PC-3 (cell line): ENCODE measurements around the gene EPC2. TPM values are rescaled to one million over a fixed set of nuclear protein-coding genes. Genes with fewer than 3 reads are reported as not detected.

Experiments
- ATAC-seq: fragments of 200-7000 bp; cut with Tn5 transposase; 2 replicates; pipeline ENCODE4 v1.9.1; 2020; ENCODE audit warnings: mild to moderate bottlenecking, moderate library complexity
- BruUV-seq: library from RNA; stranded (reverse); fragments of 400-500 nt; replicated peaks from 2 replicates; lab custom pipeline; 2021; lab: Mats Ljungman, UMichigan
- CTCF ChIA-PET: fragments of 300-600 bp; sonication (Branson Sonifier 250); formaldehyde crosslinking; loops from one replicate; lab custom pipeline; 2022; ENCODE audit warnings: antibody characterized with exemption; lab: Charles Lee
- POLR2A ChIA-PET: fragments of 300-600 bp; sonication (Branson Sonifier 250); formaldehyde crosslinking; loops from one replicate; lab custom pipeline; 2022; ENCODE audit warnings: antibody characterized with exemption; ENCODE audit not compliant: unreplicated experiment; lab: Charles Lee
- DNase-seq: peaks from one replicate; pipeline ENCODE4 v3.0.0-alpha.2; 2015
- H2AFZ ChIP-seq: fragments of 300-600 bp; sonication (generic); 2 replicates; pipeline ENCODE4 v1.6.0; 2016; ENCODE audit warnings: antibody characterized with exemption, low read length
- H3F3A ChIP-seq: fragments of 300-600 bp; sonication (generic); one replicate; pipeline ENCODE4 v1.6.0; 2017; ENCODE audit warnings: antibody characterized with exemption, low read length, control low read depth, mild to moderate bottlenecking; ENCODE audit not compliant: unreplicated experiment
- H3K27ac ChIP-seq: fragments of 300-600 bp; sonication (generic); 2 replicates; pipeline ENCODE4 v1.5.1; 2016; ENCODE audit warnings: mild to moderate bottlenecking, low read length
- H3K27me3 ChIP-seq: fragments of 300-600 bp; sonication (generic); 2 replicates; pipeline ENCODE4 v1.6.1; 2016; ENCODE audit warnings: low read length, mixed read lengths
- H3K36me3 ChIP-seq: fragments of 300-600 bp; sonication (generic); 2 replicates; pipeline ENCODE4 v1.6.1; 2016; ENCODE audit warnings: low read depth, mixed run types, low read length, mixed read lengths
- H3K4me1 ChIP-seq: fragments of 300-600 bp; sonication (generic); 2 replicates; pipeline ENCODE4 v1.5.1; 2016; ENCODE audit warnings: low read length; ENCODE audit not compliant: insufficient read depth
- H3K4me2 ChIP-seq: fragments of 300-600 bp; sonication (generic); 2 replicates; pipeline ENCODE4 v1.6.0; 2016; ENCODE audit warnings: low read length
- H3K4me3 ChIP-seq: fragments of 300-600 bp; sonication (generic); 2 replicates; pipeline ENCODE4 v1.5.1; 2016; ENCODE audit warnings: mild to moderate bottlenecking, low read length, mixed read lengths
- H3K79me2 ChIP-seq: fragments of 300-600 bp; sonication (generic); 2 replicates; pipeline ENCODE4 v1.6.1; 2017; ENCODE audit warnings: low read length, mixed read lengths
- H3K9ac ChIP-seq: fragments of 300-600 bp; sonication (generic); 2 replicates; pipeline ENCODE4 v1.6.0; 2016; ENCODE audit warnings: mild to moderate bottlenecking, low read length
- H3K9me2 ChIP-seq: fragments of 300-600 bp; sonication (generic); replicated peaks from 2 replicates; pipeline ENCODE4 v1.6.1; 2016; ENCODE audit warnings: mixed run types, low read length, mixed read lengths
- H3K9me3 ChIP-seq: fragments of 300-600 bp; sonication (generic); 2 replicates; pipeline ENCODE4 v1.6.1; 2016; ENCODE audit warnings: low read length, mixed read lengths
- H4K20me1 ChIP-seq: fragments of 300-600 bp; sonication (generic); 2 replicates; pipeline ENCODE4 v1.6.1; 2016; ENCODE audit warnings: low read length, mixed read lengths
- EZH2 ChIP-seq: fragments of 300-600 bp; sonication (generic); IDR thresholded peaks from one replicate; pipeline ENCODE4 v1.6.1; 2017; ENCODE audit warnings: antibody characterized with exemption, mild to moderate bottlenecking, low read length; ENCODE audit not compliant: unreplicated experiment
- EZH2phosphoT487 ChIP-seq: fragments of 300-600 bp; sonication (generic); IDR thresholded peaks from 2 replicates; pipeline ENCODE4 v1.6.1; 2018; ENCODE audit warnings: mild to moderate bottlenecking, antibody characterized with exemption, low read length, borderline replicate concordance
- intact Hi-C: fragments of 100-400 bp; cut with micrococcal nuclease; formaldehyde crosslinking; loops from 2 replicates; pipeline ENCODE4 v1.9.0; 2023
- total RNA-seq: library from RNA; depleted of rRNA; stranded (reverse); fragments of >200 nt; gene quantifications from 2 replicates; pipeline ENCODE4 v1.2.3, GENCODE V29; 2014
- TF ChIP-seq, protein P1 (sequence below): fragments of 300-600 bp; sonication (generic); conservative IDR thresholded peaks from 2 replicates; pipeline ENCODE4 v1.5.1; 2017; ENCODE audit warnings: antibody characterized with exemption, low read depth, mild to moderate bottlenecking, low read length

Gene EPC2
- total RNA-seq, 1 experiment from 2014 or later, result 20.6 TPM

DNA sequence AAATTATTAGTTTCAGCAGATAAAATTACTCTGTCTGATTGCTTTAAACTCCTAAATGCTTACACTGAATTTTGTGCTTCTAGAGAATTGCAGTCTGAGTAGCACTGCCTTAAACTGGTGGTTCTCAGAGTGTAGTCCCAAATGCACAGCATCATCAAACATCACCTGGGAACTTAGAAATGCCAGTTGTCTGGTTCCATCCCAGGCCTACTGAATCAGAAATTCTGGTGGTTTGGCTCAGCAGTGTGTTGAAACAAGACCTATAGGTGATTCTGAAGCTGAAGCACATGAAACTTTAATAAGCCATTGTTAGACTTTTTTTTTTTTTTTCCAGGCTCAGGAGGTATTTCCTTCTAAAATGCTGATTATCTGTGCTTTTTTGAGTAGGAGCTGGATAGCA lies 22.0 kb downstream of the EPC2 start:
- H3K79me2 ChIP-seq, result peaks cover 91% of the 10 kb centered on the region
- no peaks in the 10 kb centered on the region for H3F3A ChIP-seq
- H3K36me3 ChIP-seq, result no peaks in the 10 kb centered on the region
- H3K9me2 ChIP-seq, result no peaks in the 10 kb centered on the region
- ATAC-seq (no peak), DNase-seq (no peak)
- ChIA-PET CTCF (no interaction called here), POLR2A (no interaction called here)
- no peaks in the 10 kb centered on the region for H3K9me3 ChIP-seq
- H3K4me1 ChIP-seq, result peaks cover 14% of the 10 kb centered on the region; the same call in 1 of the 2 replicates
- no peak overlapping the region for H3K27ac ChIP-seq
- H3K27me3 ChIP-seq, result no peaks in the 10 kb centered on the region
- peaks cover 51% of the 10 kb centered on the region for H4K20me1 ChIP-seq
- no peak overlapping the region for H3K4me3 ChIP-seq
- intact Hi-C loops, result no loop called here
- no peak overlapping the region for H2AFZ ChIP-seq
- no TSS peak for BruUV-seq
- H3K9ac ChIP-seq, result no peak overlapping the region
- H3K4me2 ChIP-seq, result no peak overlapping the region
- TF ChIP-seq, protein P1, sequence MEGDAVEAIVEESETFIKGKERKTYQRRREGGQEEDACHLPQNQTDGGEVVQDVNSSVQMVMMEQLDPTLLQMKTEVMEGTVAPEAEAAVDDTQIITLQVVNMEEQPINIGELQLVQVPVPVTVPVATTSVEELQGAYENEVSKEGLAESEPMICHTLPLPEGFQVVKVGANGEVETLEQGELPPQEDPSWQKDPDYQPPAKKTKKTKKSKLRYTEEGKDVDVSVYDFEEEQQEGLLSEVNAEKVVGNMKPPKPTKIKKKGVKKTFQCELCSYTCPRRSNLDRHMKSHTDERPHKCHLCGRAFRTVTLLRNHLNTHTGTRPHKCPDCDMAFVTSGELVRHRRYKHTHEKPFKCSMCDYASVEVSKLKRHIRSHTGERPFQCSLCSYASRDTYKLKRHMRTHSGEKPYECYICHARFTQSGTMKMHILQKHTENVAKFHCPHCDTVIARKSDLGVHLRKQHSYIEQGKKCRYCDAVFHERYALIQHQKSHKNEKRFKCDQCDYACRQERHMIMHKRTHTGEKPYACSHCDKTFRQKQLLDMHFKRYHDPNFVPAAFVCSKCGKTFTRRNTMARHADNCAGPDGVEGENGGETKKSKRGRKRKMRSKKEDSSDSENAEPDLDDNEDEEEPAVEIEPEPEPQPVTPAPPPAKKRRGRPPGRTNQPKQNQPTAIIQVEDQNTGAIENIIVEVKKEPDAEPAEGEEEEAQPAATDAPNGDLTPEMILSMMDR, result no peak
- TF ChIP-seq EZH2, result no peak

DNA sequence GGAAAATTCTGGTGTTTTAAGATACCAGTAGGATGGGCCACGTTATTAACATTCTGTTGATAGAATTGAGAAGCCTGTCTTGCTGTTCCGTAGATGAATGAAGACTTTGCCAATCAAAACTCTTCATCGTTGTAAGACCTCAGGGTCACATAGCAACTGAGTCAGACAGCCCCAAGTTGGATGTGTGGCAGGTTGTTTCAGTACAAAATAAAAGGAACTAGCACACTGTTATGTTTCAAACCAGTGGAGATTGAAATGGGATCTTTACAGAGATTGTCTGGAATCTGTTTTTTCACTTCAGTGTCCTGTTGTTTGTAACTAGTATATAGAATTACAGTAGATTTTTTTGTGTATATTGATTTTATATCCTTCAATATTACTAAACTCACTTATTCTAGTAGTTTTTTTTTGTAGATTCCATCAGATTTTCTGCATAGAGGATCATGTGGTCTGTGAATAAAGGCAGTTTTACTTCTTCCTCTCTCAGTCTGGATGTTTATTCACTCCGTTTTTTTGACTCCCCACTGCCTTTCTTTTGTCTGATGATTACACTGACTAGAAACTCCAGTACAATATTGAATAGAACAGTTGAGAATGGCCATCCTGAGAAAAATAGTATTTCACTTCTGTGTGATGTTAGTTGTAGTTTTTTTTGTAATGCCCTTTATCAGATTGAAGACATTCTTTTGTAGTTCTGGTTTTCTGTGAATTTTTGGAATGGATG lies 22.7 kb downstream of the EPC2 start:
- intact Hi-C loops, result no loop called here
- DNase-seq (no peak), ATAC-seq (no peak)
- BruUV-seq, result no TSS peak
- Histone ChIP-seq H3K27ac (no peak overlapping the region), H3K79me2 (peaks cover 95% of the 10 kb centered on the region), H3K27me3 (no peaks in the 10 kb centered on the region), H3K9me3 (no peaks in the 10 kb centered on the region), H3K9ac (no peak overlapping the region), H3K4me3 (no peak overlapping the region), H3K9me2 (no peaks in the 10 kb centered on the region), H2AFZ (no peak overlapping the region), H3K4me2 (no peak overlapping the region), H4K20me1 (peaks cover 59% of the 10 kb centered on the region), H3F3A (no peaks in the 10 kb centered on the region), H3K4me1 (peaks cover 14% of the 10 kb centered on the region; the same call in 1 of the 2 replicates), H3K36me3 (no peaks in the 10 kb centered on the region)
- POLR2A ChIA-PET, result no interaction called here
- no peak for TF ChIP-seq EZH2
- TF ChIP-seq, protein P1, result no peak
- TF ChIP-seq EZH2phosphoT487, result no peak
- CTCF ChIA-PET, result no interaction called here

DNA sequence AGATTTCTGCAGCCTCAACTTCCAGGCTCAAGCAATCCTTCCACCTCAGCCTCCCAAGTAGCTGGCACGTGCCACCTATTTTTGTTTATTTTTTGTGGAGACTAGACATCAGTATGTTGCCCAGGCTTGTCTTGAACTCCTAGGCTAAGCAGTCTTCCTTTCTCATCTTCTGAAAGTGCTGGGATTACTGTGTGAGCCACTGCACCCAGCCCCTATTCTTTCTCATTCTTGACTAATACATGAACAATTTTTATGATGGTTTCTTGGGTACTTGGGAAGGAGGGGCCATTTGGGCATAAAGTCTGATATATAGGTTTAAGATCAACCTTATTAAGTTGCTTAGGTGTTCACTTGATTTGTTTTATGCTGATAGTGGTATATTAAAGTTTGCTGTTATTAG lies 26.2 kb downstream of the EPC2 start:
- no peaks in the 10 kb centered on the region for H3K9me2 ChIP-seq
- no peak overlapping the region for H2AFZ ChIP-seq
- no TSS peak for BruUV-seq
- no peaks in the 10 kb centered on the region for H3F3A ChIP-seq
- H3K27me3 ChIP-seq, result no peaks in the 10 kb centered on the region
- peaks cover 20% of the 10 kb centered on the region; the same call in 1 of the 2 replicates for H3K4me1 ChIP-seq
- ChIA-PET POLR2A (no interaction called here), CTCF (no interaction called here)
- no peak overlapping the region for H3K9ac ChIP-seq
- H3K4me3 ChIP-seq, result no peak overlapping the region
- ATAC-seq, result peak; percentile 98
- H3K4me2 ChIP-seq, result peak overlapping the region; percentile 38; the same call in 1 of the 2 replicates
- DNase-seq, result peak; percentile 73
- H4K20me1 ChIP-seq, result peaks cover 71% of the 10 kb centered on the region
- H3K27ac ChIP-seq, result no peak overlapping the region
- TF ChIP-seq EZH2 (no peak), EZH2phosphoT487 (no peak)
- TF ChIP-seq, protein P1, result no peak
- H3K79me2 ChIP-seq, result peaks cover 100% of the 10 kb centered on the region
- H3K36me3 ChIP-seq, result no peaks in the 10 kb centered on the region
- H3K9me3 ChIP-seq, result no peaks in the 10 kb centered on the region
- intact Hi-C loops, result no loop called here
